Ovary (tissue), 3 donors: Measurements from ENCODE around the gene SMTNL2.

Source experiments
- CTCF ChIP-seq, 3 donors: fragments of 450-650 bp in 2 of 3; fragments of 200-600 bp in 1 of 3; IDR thresholded peaks; one replicate each; pipeline versions ENCODE4 v1.5.1 to v1.8.0; 2016 to 2022; ENCODE audit warnings: antibody characterized with exemption in 3 of 3, mild to moderate bottlenecking in 1 of 3
- EP300 ChIP-seq: sonication (generic); formaldehyde crosslinking; IDR thresholded peaks from one replicate; pipeline ENCODE4 v1.6.1; 2017; ENCODE audit warnings: antibody characterized with exemption
- POLR2A ChIP-seq: fragments of 450-650 bp; IDR thresholded peaks from one replicate; pipeline ENCODE4 v1.6.1; 2017; ENCODE audit warnings: antibody characterized with exemption, mild to moderate bottlenecking, moderate library complexity
- donor health status: DM: no; HTN: no; CAD: no.

GRCh38 chr17:4539576-4540223 is 44.6 kb upstream of the SMTNL2 start:
- TF ChIP-seq CTCF (IDR thresholded peaks at IDR 0.05) (no peak), POLR2A (no peak), EP300 (no peak)
